Immature natural killer cell (primary cell): ENCODE data around the gene PRKG1. TPM values are rescaled to one million over a fixed set of nuclear protein-coding genes. Genes with fewer than 3 reads are reported as not detected.

ENCODE experiments used
- DNase-seq, 3 donors: peaks; one replicate each; pipeline ENCODE4 v3.0.0; 2022; ENCODE audit warnings: mixed read lengths in 1 of 3
- H3K27ac Mint-ChIP-seq, 6 donors: one replicate each; pipeline ENCODE4 v1.8.0; 2020; ENCODE audit warnings: mixed read lengths in 6 of 6, mild to moderate bottlenecking in 5 of 6, inconsistent platforms in 4 of 6, moderate library complexity in 3 of 6
- H3K27me3 Mint-ChIP-seq, 3 donors: one replicate each; pipeline ENCODE4 v1.8.0; 2020 to 2021; ENCODE audit warnings: low read depth in 3 of 3, mild to moderate bottlenecking in 3 of 3, mixed read lengths in 3 of 3, moderate library complexity in 3 of 3, inconsistent platforms in 1 of 3
- H3K36me3 Mint-ChIP-seq, 3 donors: one replicate each; pipeline ENCODE4 v1.8.0; 2020; ENCODE audit warnings: mixed read lengths in 3 of 3, inconsistent platforms in 2 of 3, mild to moderate bottlenecking in 2 of 3
- H3K4me1 Mint-ChIP-seq, 2 donors: one replicate each; pipeline ENCODE4 v1.8.0; 2020; ENCODE audit warnings: inconsistent platforms in 2 of 2, mild to moderate bottlenecking in 2 of 2, mixed read lengths in 2 of 2, moderate library complexity in 1 of 2
- H3K4me3 Mint-ChIP-seq, 5 donors: one replicate each; pipeline ENCODE4 v1.8.0; 2020; ENCODE audit warnings: mild to moderate bottlenecking in 5 of 5, mixed read lengths in 5 of 5, inconsistent platforms in 3 of 5, moderate library complexity in 3 of 5
- H3K9me3 Mint-ChIP-seq, 6 donors: one replicate each; pipeline ENCODE4 v1.8.0; 2020; ENCODE audit warnings: mild to moderate bottlenecking in 6 of 6, mixed read lengths in 6 of 6, inconsistent platforms in 4 of 6, moderate library complexity in 3 of 6
- polyA plus RNA-seq, 3 donors: library from polyadenylated mRNA; unstranded; fragments of 300-500 nt; fragmentation: Illumina TruSeq; gene quantifications; one replicate each; pipeline ENCODE4 v1.2.3, GENCODE V29; 2021

Gene PRKG1
- polyA plus RNA-seq, 3 donors from 2014 or later: 0.46 TPM; not detected in 2

DNA sequence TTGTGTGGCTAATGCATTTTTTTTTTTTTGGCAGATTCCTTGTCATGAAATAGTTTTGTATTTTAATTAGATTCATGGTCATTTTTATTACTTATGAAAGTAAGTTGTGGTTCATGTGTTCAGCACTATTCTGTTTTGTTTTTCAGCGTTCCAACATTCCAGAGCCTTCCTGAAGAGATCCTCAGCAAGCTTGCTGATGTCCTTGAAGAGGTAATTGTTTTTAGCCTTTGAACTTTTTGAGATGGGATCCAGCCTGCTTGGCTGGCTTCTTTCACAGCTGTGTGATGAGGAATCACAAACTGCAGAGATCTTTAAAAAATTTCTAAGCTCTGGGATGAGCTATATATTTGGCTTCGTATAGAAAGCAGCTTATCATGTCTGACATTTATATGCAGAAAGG, 833.1 kb downstream of the PRKG1 start:
- Mint-ChIP-seq H3K4me3 (no peak overlapping the region), H3K4me1 (no peaks in the 10 kb centered on the region), H3K27ac (no peak overlapping the region), H3K9me3 (peaks cover 0 to 6% (median 3%) of the 10 kb centered on the region in 6 donors), H3K27me3 (peaks cover 0 to 5% (median 3%) of the 10 kb centered on the region in 3 donors), H3K36me3 (no peaks in the 10 kb centered on the region)
- DNase-seq: no peak

DNA sequence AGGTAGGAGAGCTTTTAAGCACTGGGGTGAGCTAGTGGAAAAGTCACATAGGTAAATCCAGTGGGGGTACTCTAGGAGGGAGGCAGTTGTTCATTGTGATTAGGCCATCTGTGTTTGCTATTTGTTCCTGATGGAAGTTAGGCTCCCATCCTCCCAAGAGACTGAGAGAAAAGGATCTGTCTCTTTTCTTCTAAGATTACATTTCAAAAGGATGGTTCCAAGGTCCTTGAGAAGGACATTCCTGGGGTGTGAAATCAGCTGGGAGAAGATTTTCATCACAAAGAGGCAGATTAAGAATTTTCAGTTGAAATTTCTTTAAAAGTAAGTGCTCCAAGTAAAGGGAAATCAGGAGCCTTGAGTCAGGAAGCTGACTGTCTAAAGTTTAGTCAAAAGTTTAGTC, 835.9 kb downstream of the PRKG1 start:
- Mint-ChIP-seq H3K27me3 (peaks cover 0 to 5% (median 4%) of the 10 kb centered on the region in 3 donors), H3K4me3 (no peak overlapping the region), H3K27ac (no peak overlapping the region), H3K4me1 (no peaks in the 10 kb centered on the region), H3K36me3 (no peaks in the 10 kb centered on the region), H3K9me3 (peaks cover 0 to 6% (median 3%) of the 10 kb centered on the region in 6 donors)
- DNase-seq: no peak

DNA sequence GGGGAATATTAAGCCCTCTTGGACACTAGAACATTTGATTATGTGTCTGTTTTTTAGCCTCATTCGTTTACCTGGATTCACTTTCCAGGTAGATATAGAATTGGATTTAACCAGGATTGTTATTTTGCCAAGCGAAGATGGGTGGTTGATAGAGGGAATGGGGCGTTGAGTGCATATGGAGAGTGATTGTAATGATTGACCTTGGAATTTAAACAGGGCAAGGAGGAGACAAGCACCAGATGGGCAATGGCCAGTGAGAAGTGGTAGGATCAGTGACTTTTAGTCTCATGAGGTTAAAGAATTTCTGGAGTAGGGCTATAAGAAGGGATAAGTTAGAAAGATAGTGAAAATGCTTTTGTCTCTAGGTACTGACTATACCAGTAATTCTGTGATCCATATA, 836.3 kb downstream of the PRKG1 start:
- Mint-ChIP-seq H3K4me1 (no peaks in the 10 kb centered on the region), H3K9me3 (peaks cover 0 to 6% (median 3%) of the 10 kb centered on the region in 6 donors), H3K27me3 (peaks cover 0 to 5% (median 4%) of the 10 kb centered on the region in 3 donors), H3K36me3 (no peaks in the 10 kb centered on the region), H3K4me3 (no peak overlapping the region), H3K27ac (no peak overlapping the region)
- no peak for DNase-seq

DNA sequence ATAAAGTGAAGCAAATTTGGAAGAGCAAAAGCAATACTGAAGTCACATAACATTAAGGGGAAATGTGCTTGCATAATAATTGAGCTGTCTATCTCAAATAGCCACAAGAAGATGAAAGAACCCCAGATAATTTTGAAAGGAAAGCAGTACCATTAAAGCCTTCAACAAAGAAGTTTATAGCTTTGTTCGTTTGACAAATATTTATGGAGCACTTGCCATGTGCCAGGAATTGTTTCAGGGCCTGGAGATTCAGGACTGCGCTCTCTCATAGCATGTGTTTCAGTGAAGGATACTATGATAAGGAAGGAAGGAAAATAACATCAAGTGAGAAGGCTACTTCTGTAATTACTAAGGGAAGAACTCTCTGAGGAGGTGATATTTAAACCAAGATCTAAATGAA, 837.4 kb downstream of the PRKG1 start:
- no peak overlapping the region for H3K27ac Mint-ChIP-seq
- no peaks in the 10 kb centered on the region for H3K36me3 Mint-ChIP-seq
- H3K27me3 Mint-ChIP-seq: peaks cover 0 to 5% (median 4%) of the 10 kb centered on the region in 3 donors
- no peaks in the 10 kb centered on the region for H3K4me1 Mint-ChIP-seq
- DNase-seq: no peak
- H3K9me3 Mint-ChIP-seq: peaks cover 0 to 6% (median 3%) of the 10 kb centered on the region in 6 donors
- H3K4me3 Mint-ChIP-seq: no peak overlapping the region

DNA sequence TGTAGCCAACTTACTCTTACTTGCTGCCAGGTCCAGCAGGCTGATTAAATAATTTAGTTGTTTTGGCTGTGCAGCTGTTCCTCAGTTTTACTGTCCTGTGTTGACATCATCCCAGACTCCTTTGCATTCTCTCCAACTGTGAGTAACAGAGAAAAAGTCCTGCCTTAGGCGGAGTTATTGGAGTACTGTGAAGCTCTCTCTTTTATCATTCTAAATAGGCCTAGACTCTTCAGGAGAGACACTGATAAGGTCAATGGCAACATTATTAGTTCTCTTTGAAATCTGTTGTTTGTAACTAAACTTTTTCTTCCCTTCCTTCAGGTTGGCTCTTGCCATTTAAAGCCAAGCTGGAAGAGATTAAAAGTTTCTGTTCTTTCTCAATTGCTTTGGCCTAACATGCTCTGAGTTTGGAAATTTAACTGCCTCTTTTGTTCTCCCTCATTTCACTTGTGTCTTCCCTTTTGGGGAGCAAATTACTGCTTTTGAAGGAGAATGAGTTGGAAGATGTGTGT, 840.8 kb downstream of the PRKG1 start:
- no peak overlapping the region for H3K4me3 Mint-ChIP-seq

DNA sequence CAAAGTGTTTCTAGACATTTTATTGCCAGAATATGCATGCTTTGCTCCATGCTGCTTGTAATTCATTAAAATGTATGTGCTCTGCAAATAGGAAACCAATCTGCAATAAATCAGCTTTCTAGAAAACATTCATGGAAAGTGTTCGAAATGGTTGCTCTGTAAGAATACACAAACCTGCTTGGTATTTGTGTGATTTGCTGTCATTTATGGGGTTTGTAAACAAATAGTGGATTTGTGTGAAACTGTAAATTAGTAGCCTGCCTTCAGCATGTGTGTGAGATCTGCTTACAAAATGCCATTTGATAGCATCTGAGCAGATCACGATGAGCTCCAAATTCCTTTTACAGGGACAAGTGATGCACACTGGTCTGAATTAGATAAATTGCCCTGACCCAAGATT, 844.2 kb downstream of the PRKG1 start:
- no peak for DNase-seq
- H3K27ac Mint-ChIP-seq: no peak overlapping the region
- H3K36me3 Mint-ChIP-seq: no peaks in the 10 kb centered on the region
- H3K4me3 Mint-ChIP-seq: no peak overlapping the region
- no peaks in the 10 kb centered on the region for H3K27me3 Mint-ChIP-seq
- no peaks in the 10 kb centered on the region for H3K4me1 Mint-ChIP-seq
- peaks cover 0 to 2% (median 0%) of the 10 kb centered on the region in 6 donors for H3K9me3 Mint-ChIP-seq

More for the DNA sequence above, 840.8 kb downstream of the PRKG1 start:
- DNase-seq: no peak
- peaks cover 0 to 1% (median 0%) of the 10 kb centered on the region in 3 donors for H3K27me3 Mint-ChIP-seq
- no peaks in the 10 kb centered on the region for H3K36me3 Mint-ChIP-seq
- no peak overlapping the region for H3K27ac Mint-ChIP-seq
- no peaks in the 10 kb centered on the region for H3K4me1 Mint-ChIP-seq
- peaks cover 0 to 4% (median 0%) of the 10 kb centered on the region in 6 donors for H3K9me3 Mint-ChIP-seq

DNA sequence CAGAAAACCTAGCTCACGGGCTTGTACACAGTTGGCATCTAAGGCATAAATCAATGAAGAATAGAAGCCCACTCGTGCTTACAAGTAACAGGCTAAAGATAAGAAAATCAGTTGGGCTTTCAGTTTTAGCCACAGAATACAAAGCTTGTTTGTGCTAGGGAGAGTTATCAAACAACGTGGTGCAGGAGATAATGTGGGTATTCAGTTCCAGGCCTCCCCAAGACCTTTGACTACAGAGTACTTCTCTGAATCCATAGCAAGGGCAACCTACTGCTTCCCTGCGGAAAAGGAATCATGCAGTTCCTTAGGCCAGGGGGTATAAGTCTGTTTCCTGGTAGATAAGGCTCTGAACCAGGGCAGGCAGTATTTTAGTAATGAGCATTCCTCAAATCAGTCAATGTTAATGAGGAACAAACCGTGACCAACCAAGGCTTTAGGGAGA, 844.6 kb downstream of the PRKG1 start:
- Mint-ChIP-seq H3K9me3 (peaks cover 0 to 3% (median under 1%) of the 10 kb centered on the region in 6 donors), H3K27me3 (no peaks in the 10 kb centered on the region), H3K27ac (no peak overlapping the region), H3K4me3 (no peak overlapping the region), H3K36me3 (no peaks in the 10 kb centered on the region), H3K4me1 (no peaks in the 10 kb centered on the region)
- DNase-seq: no peak

DNA sequence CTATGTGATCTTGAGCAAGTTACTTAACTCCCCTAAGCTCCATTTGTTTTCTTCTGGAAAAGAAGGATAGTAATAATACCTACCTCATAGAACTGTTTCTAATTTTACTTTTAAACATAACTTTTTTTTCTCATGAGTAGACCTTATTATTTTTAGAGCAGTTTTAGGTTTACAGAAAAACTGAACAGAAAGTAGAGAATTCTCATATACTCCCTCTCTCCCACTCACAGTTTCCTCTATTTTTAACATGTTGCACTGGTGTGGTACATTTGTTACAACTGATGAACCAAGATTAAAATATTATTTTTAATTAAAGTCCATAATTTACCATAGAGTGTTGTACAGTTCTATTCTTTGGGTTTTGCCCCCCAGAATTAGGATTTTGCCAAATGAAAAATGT, 846.4 kb downstream of the PRKG1 start:
- DNase-seq: no peak
- H3K27ac Mint-ChIP-seq: no peak overlapping the region
- H3K9me3 Mint-ChIP-seq: peaks cover 0 to 6% (median 3%) of the 10 kb centered on the region in 6 donors
- H3K36me3 Mint-ChIP-seq: no peaks in the 10 kb centered on the region
- no peak overlapping the region for H3K4me3 Mint-ChIP-seq
- no peaks in the 10 kb centered on the region for H3K4me1 Mint-ChIP-seq
- H3K27me3 Mint-ChIP-seq: no peaks in the 10 kb centered on the region

DNA sequence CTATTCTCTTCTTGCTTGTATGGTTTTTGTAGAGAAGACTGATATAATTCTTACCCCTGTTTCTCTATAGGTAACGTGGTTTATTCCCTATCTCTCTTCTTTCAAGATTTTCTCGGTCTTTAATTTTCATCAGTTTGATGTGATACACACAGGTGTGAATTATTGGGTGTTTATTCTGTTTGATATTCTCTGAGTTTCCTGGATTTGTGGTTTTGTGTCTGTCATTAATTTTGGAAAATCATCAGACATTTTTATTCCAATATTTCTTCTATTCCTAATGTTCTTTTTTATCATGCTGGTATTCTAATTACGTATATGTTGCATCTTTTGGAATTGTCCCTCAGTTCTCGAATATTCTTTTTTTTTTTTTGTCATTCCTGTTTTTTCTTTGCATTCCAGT, 850.1 kb downstream of the PRKG1 start:
- Mint-ChIP-seq H3K27ac (no peak overlapping the region), H3K4me3 (no peak overlapping the region), H3K36me3 (no peaks in the 10 kb centered on the region), H3K4me1 (no peaks in the 10 kb centered on the region), H3K9me3 (peaks cover 0 to 5% (median 3%) of the 10 kb centered on the region in 6 donors), H3K27me3 (peaks cover 0 to 2% (median 0%) of the 10 kb centered on the region in 3 donors)
- no peak for DNase-seq

DNA sequence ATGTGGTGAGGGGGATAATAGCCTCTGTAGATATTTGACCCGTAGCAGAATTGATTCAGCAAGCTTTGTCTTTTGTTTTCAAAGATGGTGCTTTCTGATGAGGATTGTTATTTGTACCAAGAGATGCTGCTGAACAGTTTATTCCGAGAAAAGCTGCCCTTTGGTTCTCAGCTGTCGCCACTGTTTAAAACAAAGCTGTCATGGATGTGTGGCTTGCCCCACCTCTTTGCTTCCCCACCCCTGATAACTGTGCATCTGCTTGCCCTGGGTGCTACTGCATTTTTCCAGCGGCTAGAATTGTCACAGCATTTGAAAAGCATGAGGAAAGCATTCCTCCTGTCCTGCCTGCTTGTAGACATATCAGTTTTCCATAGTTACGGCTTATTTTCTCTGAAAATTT, 852.0 kb downstream of the PRKG1 start:
- peaks cover 0 to 2% (median 0%) of the 10 kb centered on the region in 3 donors for H3K27me3 Mint-ChIP-seq
- no peak overlapping the region for H3K4me3 Mint-ChIP-seq
- H3K4me1 Mint-ChIP-seq: no peaks in the 10 kb centered on the region
- DNase-seq: no peak
- no peaks in the 10 kb centered on the region for H3K36me3 Mint-ChIP-seq
- no peak overlapping the region for H3K27ac Mint-ChIP-seq
- H3K9me3 Mint-ChIP-seq: peaks cover 0 to 5% (median 3%) of the 10 kb centered on the region in 6 donors

DNA sequence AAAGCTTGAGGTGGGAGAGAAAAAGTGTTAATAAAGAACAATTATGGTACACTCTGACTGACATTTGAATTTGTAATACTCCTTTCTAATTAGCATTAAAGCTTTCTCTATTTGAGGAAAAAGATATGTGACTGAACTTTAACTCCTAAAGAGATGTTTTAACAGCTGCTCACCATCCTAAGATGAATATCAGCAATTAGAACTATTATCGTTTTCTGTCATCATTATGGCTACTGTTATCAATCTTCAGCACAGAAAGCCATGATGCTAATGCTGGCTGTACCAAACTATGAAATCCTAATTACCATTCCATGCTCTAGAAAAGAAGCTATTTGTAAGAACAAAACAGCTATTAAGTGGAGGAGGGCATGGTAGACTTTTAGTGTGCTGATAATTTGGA, 853.9 kb downstream of the PRKG1 start:
- DNase-seq: no peak
- H3K27ac Mint-ChIP-seq: no peak overlapping the region
- H3K36me3 Mint-ChIP-seq: no peaks in the 10 kb centered on the region
- H3K4me3 Mint-ChIP-seq: no peak overlapping the region
- H3K9me3 Mint-ChIP-seq: peaks cover 0 to 7% (median 3%) of the 10 kb centered on the region in 6 donors
- H3K4me1 Mint-ChIP-seq: no peaks in the 10 kb centered on the region
- peaks cover 0 to 2% (median 0%) of the 10 kb centered on the region in 3 donors for H3K27me3 Mint-ChIP-seq

DNA sequence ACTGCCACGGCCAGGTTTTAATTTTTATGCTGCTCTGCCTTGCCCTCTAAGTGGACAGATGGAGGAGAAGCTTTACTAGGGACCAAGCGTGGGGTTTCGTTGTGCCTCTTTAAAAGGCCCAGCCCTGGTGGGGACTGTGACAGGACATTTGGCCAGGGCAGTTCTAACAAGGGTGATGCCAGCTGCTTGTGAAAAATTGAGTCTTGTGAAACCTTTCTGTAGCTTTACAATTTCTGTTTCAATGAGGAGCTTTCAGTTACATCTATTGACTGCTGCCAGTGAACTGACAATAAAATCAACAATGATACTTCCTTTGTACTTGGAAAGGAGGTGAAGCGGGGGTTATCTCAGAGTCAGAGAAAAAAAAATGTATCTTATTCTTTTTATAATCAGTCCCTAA, 858.2 kb downstream of the PRKG1 start:
- Mint-ChIP-seq H3K27me3 (peaks cover 0 to 5% (median 0%) of the 10 kb centered on the region in 3 donors), H3K36me3 (no peaks in the 10 kb centered on the region), H3K9me3 (peaks cover 0 to 4% (median 0%) of the 10 kb centered on the region in 6 donors), H3K4me3 (no peak overlapping the region), H3K4me1 (no peaks in the 10 kb centered on the region), H3K27ac (no peak overlapping the region)
- DNase-seq: no peak

DNA sequence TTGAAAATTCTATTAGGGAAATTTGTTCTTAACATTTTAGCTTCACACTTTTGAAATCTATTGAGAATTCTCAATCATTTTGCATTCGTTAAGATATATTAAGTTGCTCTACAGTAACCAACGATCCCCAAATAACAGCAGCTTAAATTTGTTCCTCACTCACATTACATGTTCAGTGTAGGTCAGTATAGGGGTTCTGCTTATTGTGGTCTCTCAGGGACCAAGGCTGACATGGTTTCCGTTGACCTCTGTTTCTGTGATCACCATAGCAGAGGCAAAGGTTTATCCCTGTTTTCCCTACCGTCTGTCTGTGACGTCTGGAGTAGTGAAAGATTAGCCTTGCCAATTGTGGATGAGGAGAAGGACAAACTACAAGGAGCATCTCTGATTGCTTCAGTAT, 860.1 kb downstream of the PRKG1 start:
- Mint-ChIP-seq H3K27ac (no peak overlapping the region), H3K36me3 (no peaks in the 10 kb centered on the region), H3K9me3 (peaks cover 0 to 4% (median 0%) of the 10 kb centered on the region in 6 donors)

DNA sequence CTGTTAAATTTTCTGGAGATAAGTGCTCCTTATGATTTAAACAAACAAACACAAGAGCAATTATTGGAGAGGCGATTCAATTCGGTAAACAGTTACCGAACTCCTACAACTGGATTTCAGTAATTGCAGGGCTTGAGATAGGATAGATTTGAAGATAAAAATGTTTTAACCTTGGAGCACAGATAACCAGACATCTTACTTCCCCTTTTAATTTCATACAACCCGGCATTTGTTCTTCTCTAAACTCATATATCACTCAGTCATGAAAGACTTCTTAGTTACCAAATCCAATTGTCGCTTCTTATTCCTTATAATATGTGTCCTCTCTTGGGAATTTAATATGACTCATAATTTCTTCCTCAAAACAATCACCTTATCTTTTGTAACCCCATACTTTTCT, 861.1 kb downstream of the PRKG1 start:
- Mint-ChIP-seq H3K4me1 (no peaks in the 10 kb centered on the region), H3K27me3 (peaks cover 0 to 6% (median 0%) of the 10 kb centered on the region in 3 donors), H3K36me3 (no peaks in the 10 kb centered on the region), H3K9me3 (peaks cover 0 to 4% (median 0%) of the 10 kb centered on the region in 6 donors), H3K27ac (no peak overlapping the region), H3K4me3 (no peak overlapping the region)
- no peak for DNase-seq

More for the DNA sequence above, 860.1 kb downstream of the PRKG1 start:
- no peak for DNase-seq
- H3K27me3 Mint-ChIP-seq: peaks cover 0 to 6% (median 0%) of the 10 kb centered on the region in 3 donors
- no peak overlapping the region for H3K4me3 Mint-ChIP-seq
- H3K4me1 Mint-ChIP-seq: no peaks in the 10 kb centered on the region
